Measurements from ENCODE around the gene RPS14.
"Not testable (repeated sequence)": the region's sequence is repeated elsewhere in the genome, so short reads cannot be mapped to it uniquely, and the experiment has no call there.

Gene RPS14

DNA sequence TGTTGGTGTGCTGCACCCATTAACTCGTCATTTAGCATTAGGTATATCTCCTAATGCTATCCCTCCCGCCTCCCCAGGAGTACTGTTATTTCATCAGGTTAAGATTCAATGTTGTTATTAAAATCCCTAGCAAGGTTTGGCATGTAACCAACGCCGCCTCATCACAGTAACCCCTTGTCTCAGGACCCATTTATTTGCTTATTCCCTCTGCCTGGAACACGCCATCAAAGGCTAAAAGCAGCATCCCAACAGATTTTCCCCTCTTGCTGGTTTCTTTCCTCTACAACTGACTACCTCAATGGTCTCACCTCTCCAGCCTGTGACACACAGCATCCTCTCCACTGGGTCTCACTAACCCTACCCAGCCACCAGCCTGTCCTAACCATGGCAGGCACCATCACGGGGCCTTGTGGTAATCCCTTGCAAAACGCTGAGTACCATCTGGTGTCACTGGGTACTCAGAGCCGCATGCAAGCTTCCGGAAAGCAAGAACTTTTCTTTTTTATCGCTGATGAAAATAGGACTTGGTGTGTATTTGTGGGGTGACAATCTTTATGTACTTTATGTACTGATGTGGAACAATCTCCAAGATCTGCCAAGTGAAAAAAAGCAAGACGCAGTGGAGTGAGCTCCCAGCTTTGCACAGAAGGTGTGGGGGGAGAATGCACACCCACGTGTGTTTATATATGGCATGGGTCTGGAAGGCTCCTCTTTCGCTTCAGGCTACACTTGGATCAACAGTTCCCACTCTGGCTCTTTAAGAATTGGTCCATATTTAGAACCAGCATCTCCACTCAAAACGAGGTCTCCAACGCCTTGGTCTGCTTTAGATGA is 6.1 kb downstream of the RPS14 start:
- DNase-seq: peak in 1 of 2 donors; percentile 57

GRCh38 chr5:150442699-150443080 is 6.8 kb downstream of the RPS14 start:
- DNase-seq: no peak

- DNase-seq: peak in 1 of 2 donors; percentile 43
These were observed 7.5 kb downstream of the RPS14 start for GRCh38 chr5:150441813-150442698.

GRCh38 chr5:150440948-150441812 is 8.4 kb downstream of the RPS14 start:
- DNase-seq: no peak

DNA sequence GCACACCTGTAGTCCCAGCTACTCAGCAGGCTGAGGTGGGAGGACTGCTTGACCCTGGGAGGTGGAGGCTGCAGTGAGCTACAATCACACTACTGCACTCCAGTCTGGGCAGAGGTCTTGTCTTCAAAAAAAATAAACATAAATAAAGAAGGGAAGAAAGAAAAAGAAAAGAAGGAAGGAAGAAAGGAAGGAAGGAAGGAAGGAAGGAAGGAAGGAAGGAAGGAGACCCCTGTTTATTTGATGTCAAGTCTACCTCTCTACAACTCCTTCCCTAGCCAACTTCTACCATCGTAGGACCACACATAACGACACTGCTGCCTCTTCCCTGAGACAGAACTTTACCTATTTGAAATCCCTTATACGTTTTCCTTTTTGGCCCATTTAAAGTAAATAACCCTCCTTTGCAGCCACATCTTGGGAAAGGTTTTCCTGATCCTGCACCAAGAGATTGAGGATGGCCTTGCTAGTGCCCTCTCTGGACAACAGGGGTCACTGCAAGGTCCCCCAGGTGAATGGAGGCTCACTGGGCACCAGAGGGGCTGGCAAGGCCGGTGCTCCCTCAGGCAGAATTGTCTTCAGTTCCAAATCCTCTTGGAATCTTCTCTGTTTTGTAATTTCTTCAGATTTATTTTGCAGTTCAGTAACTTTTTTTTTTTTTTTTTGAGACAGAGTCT is 10.5 kb downstream of the RPS14 start:
- DNase-seq: no peak

DNA sequence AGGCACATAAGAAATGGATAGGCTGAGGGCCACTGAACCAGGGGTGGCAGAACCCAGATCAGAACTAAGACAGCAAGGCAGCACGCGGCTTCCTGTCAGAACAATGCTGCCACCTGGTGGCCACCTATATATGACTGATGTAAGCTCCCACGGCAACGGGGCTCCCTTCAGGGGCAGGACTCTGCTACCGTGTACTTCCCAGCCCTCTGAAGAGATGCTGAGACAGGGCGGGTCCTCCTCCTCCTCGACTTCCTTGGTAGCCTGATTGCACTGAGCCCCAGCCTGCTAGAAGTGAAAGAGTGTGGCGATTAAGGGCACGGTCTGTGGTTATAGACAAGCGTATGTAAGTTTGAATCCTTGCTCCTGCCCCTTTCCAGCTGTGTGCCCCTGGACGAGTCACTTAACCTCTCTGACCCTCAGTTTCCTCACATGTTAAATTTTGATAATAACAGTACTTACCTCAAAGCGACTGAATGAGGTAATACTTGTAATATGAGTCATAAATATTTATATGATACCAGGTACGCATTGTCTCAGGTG is 13.3 kb downstream of the RPS14 start:
- DNase-seq: peak; percentile 84 to 86

GRCh38 chr5:150434464-150434863 is 15.1 kb downstream of the RPS14 start:
- no peak for DNase-seq

GRCh38 chr5:150431574-150431973 is 18.0 kb downstream of the RPS14 start:
- no peak for DNase-seq

DNA sequence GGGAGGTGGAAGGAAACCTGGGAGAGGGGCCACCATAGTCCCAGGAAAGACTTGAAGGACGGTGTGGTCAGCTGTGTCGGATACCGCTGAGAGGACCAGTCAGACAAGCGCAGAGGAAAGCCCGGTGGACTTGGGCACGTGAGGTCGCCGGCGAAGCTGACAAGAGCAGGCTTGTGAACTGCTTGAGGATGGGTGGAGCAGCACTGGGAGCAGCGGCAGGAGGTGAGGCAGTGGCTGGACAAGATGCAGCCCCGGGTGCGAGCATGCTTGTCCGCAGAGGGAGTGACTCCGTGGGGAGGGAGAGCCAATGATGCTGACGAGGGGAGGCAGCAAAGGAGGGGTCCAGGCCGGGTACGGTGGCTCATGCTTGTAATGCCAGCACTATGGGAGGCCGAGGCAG is 18.5 kb downstream of the RPS14 start:
- DNase-seq: no peak

GRCh38 chr5:150429410-150429873 is 20.1 kb downstream of the RPS14 start:
- DNase-seq: no peak

DNA sequence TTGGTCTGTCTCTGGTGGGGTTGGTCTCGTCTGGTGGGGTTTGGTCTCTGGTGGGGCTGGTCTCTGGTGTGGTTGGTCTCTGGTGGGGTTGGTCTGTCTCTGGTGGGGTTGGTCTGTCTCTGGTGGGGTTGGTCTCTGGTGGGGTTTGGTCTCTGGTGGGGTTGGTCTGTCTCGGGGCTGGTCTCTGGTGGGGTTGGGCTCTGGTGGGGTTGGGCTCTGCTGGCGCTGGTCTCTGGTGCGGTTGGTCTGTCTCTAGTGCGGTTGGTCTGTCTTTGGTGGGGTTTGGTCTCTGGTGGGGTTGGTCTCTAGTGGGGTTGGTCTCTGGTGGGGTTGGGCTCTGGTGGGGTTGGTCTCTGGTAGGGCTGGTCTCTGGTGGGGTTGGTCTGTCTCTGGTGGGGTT is 20.6 kb downstream of the RPS14 start:
- DNase-seq: no peak

DNA sequence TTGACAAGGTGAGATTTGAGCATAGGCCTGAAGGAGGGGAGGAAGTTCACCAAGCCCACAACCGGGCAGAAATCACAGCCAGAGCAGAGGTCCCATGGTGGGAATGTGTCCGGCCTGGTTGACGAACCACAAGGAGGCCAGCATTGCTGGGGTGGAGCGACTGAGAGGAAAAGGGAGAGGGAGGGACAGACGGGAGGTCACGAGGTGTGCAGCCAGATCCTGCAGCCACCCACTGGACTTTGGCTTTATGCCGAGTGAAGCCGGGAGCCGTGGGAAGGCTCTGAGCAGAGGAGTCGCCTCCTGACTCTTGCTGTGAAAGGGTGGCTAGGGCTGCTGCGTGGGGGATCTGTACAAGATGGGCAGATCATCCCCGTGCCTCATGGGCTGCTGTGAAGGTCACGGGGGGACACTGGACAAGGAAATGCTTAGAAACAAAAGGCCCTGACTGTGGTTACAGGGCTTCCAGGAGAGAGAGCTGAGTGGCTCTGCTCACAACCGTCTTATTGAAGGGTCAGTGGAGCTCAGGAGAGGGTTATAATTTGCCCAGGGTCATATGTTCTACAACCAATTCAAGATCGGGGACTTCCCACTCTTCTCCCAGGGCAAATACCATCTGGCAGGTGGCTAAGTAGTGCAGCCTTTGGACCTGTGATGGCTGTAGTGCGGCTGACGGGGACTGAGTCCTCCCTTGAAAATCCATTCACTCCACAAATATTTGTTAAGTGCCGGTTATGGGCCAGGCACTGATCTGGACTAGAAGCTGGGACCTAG is 21.2 kb downstream of the RPS14 start:
- DNase-seq: peak in 1 of 2 donors; percentile 49

GRCh38 chr5:150426165-150426564 is 23.4 kb downstream of the RPS14 start:
- DNase-seq: peak in 1 of 2 donors; percentile 87

GRCh38 chr5:150422758-150423157 is 26.8 kb downstream of the RPS14 start:
- DNase-seq: no peak

DNA sequence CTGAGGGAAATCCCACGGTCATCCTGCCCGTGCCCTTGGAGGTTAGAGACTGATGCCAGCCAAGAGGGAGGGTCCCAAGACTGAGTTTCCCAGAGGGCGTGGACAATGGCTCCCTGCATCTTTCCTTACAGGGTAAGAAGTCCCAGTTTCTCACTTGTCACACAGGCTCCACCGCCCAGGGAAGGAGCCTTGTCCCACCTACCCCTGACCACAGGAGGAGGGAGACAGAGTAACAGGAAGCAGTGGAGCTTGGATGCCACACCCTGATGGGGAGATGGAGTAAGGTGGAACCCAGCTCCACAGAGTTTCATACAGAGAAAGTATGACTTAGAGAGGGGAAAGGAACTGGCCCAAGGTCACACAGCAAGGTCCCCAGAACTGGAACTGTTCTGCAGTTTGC is 27.5 kb downstream of the RPS14 start:
- DNase-seq: no peak

GRCh38 chr5:150419630-150420270 is 29.8 kb downstream of the RPS14 start:
- no peak for DNase-seq

DNA sequence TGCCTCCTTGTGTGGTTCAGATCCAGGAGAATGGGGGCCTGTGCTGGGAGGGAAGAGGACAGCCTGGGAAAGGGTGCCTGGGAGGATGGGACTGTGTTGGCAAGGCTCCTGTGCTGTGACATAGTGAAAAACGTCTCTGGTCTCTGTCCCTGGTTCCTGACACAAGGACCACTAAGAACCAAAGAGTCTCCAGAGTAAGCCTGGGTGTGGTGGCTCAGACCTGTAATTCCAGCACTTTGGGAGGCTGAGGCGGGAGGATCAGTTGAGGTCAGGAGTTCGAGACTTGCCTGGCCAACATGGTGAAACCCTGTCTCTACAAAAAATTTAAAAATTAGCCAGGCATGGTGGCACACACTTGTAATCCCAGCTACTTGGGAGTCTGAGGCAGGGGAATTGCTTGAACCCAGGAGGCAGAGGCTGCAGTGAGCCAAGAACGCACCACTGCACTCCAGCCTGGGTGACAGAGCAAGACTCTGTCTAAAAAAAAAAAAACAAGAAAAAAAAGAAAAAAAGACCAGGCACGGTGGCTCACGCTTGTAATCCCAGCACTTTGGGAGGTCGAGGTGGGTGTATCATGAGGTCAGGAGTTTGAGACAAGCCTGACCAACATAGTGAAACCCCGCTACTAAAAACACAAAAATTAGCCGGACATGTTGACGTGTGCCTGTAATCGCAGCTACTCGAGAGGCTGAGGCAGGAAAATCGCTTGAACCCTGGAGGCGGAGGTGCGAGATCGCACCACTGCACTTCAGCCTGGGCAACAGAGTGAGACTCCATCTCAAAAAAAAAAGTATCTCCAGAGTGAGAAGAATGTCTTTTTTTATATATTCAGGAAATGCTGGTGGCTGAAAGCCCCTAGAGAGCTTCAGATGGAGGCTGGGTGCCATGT is 35.4 kb downstream of the RPS14 start:
- not testable (repeated sequence) for DNase-seq

DNA sequence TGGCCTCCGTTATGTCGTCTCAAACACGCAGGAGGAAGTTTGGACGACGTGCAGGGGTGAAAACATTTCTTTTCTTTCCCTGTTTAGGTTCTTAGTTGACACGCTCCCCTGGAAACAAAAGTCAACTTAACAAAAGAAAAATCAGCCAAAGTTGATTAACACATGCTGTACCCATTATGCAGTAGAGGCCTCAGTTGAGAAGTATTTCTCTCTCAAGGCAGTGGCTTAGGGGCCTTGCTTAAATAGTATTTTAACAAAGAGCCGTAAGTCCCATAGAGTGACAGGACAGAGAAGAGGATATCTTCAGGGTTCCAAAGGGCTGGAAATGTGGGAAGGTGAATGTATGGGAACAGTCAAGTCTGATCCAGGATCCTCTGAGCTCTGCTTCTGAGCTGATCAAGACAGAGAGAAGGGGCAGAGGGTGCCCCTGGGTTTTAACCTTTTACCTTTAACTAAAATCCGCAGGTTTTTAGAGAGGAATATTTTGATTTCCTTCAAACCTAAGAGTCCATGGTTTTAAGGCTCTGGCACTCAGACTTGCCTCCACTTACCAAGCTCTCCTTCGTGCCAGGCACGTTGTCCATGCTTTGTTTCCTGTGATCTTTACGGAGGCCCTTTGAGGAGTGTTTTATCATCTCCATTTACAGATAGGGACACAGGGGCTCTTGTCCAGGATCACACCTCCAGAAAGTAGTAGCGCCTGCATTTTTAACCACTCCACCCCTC is 36.2 kb downstream of the RPS14 start:
- DNase-seq: no peak
